Epithelial cell of esophagus (primary cell): Measurements from ENCODE around the gene ADAM19.

Experiments
- DNase-seq: peaks from one replicate; pipeline ENCODE4 v3.0.0; 2010; ENCODE audit warnings: low read depth
- H3K4me3 ChIP-seq: 2 replicates; pipeline ENCODE4 v1.5.1; 2011; ENCODE audit warnings: mild to moderate bottlenecking, low read length, control low read depth
- TF ChIP-seq, protein P1 (sequence below): IDR thresholded peaks from 2 replicates; pipeline ENCODE4 v1.5.1; 2011; ENCODE audit warnings: low read depth, mild to moderate bottlenecking, low read length, control low read depth, inconsistent platforms; ENCODE audit not compliant: insufficient read depth; ENCODE audit errors: missing control alignments

Gene ADAM19

GRCh38 chr5:157502143-157502647 lies 73.4 kb downstream of the ADAM19 start:
- no peak overlapping the region for H3K4me3 ChIP-seq
- DNase-seq = no peak
- TF ChIP-seq, protein P1, sequence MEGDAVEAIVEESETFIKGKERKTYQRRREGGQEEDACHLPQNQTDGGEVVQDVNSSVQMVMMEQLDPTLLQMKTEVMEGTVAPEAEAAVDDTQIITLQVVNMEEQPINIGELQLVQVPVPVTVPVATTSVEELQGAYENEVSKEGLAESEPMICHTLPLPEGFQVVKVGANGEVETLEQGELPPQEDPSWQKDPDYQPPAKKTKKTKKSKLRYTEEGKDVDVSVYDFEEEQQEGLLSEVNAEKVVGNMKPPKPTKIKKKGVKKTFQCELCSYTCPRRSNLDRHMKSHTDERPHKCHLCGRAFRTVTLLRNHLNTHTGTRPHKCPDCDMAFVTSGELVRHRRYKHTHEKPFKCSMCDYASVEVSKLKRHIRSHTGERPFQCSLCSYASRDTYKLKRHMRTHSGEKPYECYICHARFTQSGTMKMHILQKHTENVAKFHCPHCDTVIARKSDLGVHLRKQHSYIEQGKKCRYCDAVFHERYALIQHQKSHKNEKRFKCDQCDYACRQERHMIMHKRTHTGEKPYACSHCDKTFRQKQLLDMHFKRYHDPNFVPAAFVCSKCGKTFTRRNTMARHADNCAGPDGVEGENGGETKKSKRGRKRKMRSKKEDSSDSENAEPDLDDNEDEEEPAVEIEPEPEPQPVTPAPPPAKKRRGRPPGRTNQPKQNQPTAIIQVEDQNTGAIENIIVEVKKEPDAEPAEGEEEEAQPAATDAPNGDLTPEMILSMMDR = no peak

DNA sequence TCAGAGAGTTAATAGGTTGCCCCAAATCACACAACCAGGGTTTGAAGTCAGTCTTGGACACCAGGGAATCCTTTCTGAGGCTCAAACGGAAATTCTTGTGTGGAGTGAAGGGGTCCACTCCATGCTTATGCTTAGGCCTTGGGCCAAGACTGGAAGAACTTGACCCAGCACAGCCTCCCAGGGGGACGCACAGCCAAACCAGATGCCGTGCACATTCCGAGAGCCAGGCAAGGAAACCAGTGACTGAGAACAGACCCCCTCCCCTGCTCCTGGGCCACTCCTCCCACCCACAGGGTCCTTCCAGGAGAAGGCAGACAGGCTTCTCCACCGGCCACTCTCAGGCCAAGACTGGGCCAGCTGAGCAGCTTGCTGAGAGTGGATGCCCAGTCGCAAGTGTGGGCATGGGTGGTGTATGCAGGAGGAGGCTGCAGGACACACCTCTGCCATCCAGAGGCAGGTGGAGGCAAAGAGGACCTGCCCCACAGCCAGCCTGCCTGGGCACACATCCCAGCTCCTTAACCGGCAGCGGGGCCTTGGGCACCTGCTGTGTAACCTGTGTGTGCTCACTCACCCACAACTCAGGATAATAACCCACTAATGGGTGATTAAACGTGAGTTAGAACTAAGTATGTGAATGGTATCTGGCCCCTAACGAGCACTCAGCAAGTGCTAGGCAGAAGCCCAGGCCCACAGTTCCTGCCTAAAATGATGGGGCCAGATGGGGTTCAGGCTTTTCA lies 77.5 kb downstream of the ADAM19 start:
- TF ChIP-seq, protein P1 = no peak
- no peak for DNase-seq
- no peak overlapping the region for H3K4me3 ChIP-seq

GRCh38 chr5:157496864-157497263 lies 78.7 kb downstream of the ADAM19 start:
- DNase-seq = no peak
- TF ChIP-seq, protein P1 = no peak
- H3K4me3 ChIP-seq = no peak overlapping the region

- TF ChIP-seq, protein P1 = no peak
- no peak overlapping the region for H3K4me3 ChIP-seq
- DNase-seq = no peak
These were observed 81.3 kb downstream of the ADAM19 start for GRCh38 chr5:157494178-157494832.

GRCh38 chr5:157492886-157493285 lies 82.7 kb downstream of the ADAM19 start:
- no peak overlapping the region for H3K4me3 ChIP-seq
- no peak for DNase-seq
- TF ChIP-seq, protein P1 = no peak

DNA sequence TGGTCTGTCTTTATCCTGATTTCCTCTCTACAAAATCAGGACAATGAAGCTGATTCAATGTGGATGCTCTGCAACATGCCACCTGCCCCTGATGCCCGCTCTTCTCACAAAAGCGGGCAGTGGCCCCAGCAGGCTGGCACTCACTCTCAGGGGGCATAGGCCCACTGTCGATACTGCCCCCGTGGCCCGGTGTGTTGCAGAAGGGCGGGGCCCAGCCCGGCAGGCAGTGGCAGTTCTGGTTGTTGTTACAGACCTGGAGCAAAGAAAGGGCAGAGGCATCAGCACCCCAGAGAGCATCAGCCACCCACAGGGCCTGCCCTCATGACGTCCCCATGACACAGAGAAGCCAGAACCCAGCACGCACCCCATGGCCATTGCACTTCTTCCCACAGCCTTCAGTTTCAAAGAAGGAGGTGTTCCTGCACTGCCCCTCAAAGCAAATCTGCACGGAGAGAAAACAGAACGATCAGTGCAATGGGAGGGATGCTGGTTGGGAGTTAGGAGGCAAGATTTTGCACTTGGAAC lies 84.0 kb downstream of the ADAM19 start:
- H3K4me3 ChIP-seq = no peak overlapping the region
- DNase-seq = no peak
- TF ChIP-seq, protein P1 = no peak
